Activated CD4-positive, alpha-beta T cell treated with anti-CD3 and anti-CD28 coated beads, Interleukin-2, amount 10 ng/mL, durations not matched to agents 7 days and 5 days (primary cell): ENCODE results near the gene OGFRL1. TPM values are rescaled to one million over a fixed set of nuclear protein-coding genes. Genes with fewer than 3 reads are reported as not detected.

ENCODE experiments used
- CTCF ChIA-PET: fragments of 350-600 bp; sonication (Branson Sonifier 250); formaldehyde crosslinking; loops from one replicate; lab custom pipeline; 2021; ENCODE audit warnings: antibody characterized with exemption; lab: Charles Lee
- POLR2A ChIA-PET: fragments of 350-600 bp; sonication (Branson Sonifier 250); formaldehyde crosslinking; loops from one replicate; lab custom pipeline; 2021; ENCODE audit warnings: antibody characterized with exemption; lab: Charles Lee
- DNase-seq: peaks from one replicate; pipeline ENCODE4 v3.0.0-alpha.2; 2020
- H3K27ac Mint-ChIP-seq: one replicate; pipeline ENCODE4 v1.8.0; 2021; ENCODE audit warnings: mild to moderate bottlenecking, moderate library complexity, mixed read lengths
- H3K27me3 Mint-ChIP-seq: one replicate; pipeline ENCODE4 v1.8.0; 2021; ENCODE audit warnings: mixed read lengths
- H3K36me3 Mint-ChIP-seq: one replicate; pipeline ENCODE4 v1.8.0; 2021; ENCODE audit warnings: low read depth, mixed read lengths
- H3K4me1 Mint-ChIP-seq: one replicate; pipeline ENCODE4 v1.8.0; 2021; ENCODE audit warnings: mixed read lengths
- H3K4me3 Mint-ChIP-seq: one replicate; pipeline ENCODE4 v1.8.0; 2021; ENCODE audit warnings: mild to moderate bottlenecking, moderate library complexity, mixed read lengths
- H3K9me3 Mint-ChIP-seq: one replicate; pipeline ENCODE4 v1.8.0; 2021; ENCODE audit warnings: mixed read lengths
- total RNA-seq, 2 experiments: library from RNA; stranded (reverse); gene quantifications; one replicate each; pipeline ENCODE4 v1.2.3, GENCODE V29; 2021

The OGFRL1 gene
- total RNA-seq, 2 experiments from 2014 or later: 8.9 to 10.8 TPM

DNA sequence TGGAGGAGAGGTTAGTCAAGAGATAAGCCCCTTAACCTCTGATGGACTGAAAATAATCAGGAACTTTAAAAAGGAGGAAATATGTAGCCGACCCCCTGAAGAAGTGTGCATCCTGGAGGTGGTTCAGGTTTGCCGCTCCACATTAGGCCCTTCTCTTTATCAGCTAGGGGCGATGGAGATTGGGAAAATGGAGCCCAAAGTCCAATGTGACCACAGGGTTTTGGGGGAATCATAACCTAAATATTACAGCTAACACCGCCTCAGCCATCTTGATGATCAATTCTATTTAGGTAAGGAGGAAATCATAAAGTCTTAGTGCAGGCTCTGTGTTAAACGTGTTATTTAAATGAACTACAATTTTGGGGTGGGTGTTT lies 1.2 kb downstream of the OGFRL1 start:
- Mint-ChIP-seq H3K4me3 (peak overlapping the region; percentile 78), H3K9me3 (no peaks in the 10 kb centered on the region), H3K27ac (peak overlapping the region; percentile 80), H3K4me1 (peaks cover 40% of the 10 kb centered on the region), H3K27me3 (no peaks in the 10 kb centered on the region), H3K36me3 (peaks cover 25% of the 10 kb centered on the region)
- CTCF ChIA-PET: interaction anchor here (0.6 kb wide), 1 partner anchor 102 kb away, joined by 3 read pairs; no protein-coding TSS in a partner anchor
- POLR2A ChIA-PET: no interaction called here
- DNase-seq: no peak

DNA sequence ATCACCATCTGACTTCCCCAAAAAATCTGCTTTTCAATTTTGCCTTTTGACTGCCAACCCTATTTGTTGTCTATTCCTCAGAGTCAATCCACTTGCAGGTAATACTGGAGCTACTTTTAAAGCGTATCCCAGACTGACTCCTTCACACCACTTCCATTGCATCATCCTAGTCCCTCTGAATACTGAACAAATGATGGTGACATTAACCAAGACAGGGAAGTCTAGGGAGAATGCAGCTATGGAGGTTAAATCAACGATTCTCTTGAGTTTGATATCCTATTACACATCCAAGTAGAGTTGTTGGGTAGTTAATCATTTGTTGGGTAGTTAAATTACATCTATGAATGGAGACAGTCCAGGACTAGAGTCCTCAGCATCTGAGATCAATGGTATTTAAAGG lies 2.0 kb downstream of the OGFRL1 start:
- DNase-seq: no peak
- Mint-ChIP-seq H3K4me1 (peaks cover 40% of the 10 kb centered on the region), H3K9me3 (no peaks in the 10 kb centered on the region), H3K27ac (no peak overlapping the region), H3K36me3 (peaks cover 33% of the 10 kb centered on the region), H3K4me3 (peak overlapping the region; percentile 78), H3K27me3 (no peaks in the 10 kb centered on the region)
- CTCF ChIA-PET: no interaction called here
- POLR2A ChIA-PET: no interaction called here

- Mint-ChIP-seq H3K27me3 (no peaks in the 10 kb centered on the region), H3K27ac (no peak overlapping the region), H3K9me3 (no peaks in the 10 kb centered on the region), H3K4me3 (no peak overlapping the region), H3K4me1 (peaks cover 39% of the 10 kb centered on the region), H3K36me3 (peaks cover 38% of the 10 kb centered on the region)
- ChIA-PET CTCF (no interaction called here), POLR2A (no interaction called here)
- no peak for DNase-seq
Measured at GRCh38 chr6:71292001-71292400, 3.4 kb downstream of the OGFRL1 start.

GRCh38 chr6:71294121-71294523 lies 5.5 kb downstream of the OGFRL1 start:
- Mint-ChIP-seq H3K9me3 (no peaks in the 10 kb centered on the region), H3K27ac (no peak overlapping the region), H3K4me1 (peaks cover 27% of the 10 kb centered on the region), H3K36me3 (peaks cover 39% of the 10 kb centered on the region), H3K27me3 (no peaks in the 10 kb centered on the region), H3K4me3 (no peak overlapping the region)
- DNase-seq: no peak
- CTCF ChIA-PET: no interaction called here
- POLR2A ChIA-PET: no interaction called here

DNA sequence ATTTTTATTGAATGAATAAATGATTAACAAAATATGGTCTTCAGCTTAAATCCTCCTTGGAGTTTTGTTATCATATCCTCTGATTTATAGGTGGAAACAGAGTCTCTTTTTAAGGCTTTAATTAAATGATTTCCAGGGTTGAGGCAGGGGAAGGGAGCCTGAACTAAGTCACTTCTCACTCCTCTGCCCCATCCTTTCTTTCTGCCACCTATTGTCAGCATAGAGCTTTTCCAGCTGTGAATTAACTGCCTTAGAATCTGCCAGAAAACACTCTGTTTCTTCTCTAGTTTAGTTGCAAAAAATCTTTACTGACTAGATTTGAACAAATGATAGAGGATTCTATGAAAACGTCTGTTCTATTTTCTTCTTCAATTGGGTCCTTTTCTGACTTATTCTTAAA lies 9.8 kb downstream of the OGFRL1 start:
- Mint-ChIP-seq H3K27me3 (no peaks in the 10 kb centered on the region), H3K4me3 (no peak overlapping the region), H3K9me3 (no peaks in the 10 kb centered on the region), H3K36me3 (peaks cover 34% of the 10 kb centered on the region), H3K4me1 (no peaks in the 10 kb centered on the region), H3K27ac (no peak overlapping the region)
- DNase-seq: no peak
- ChIA-PET POLR2A (no interaction called here), CTCF (no interaction called here)

DNA sequence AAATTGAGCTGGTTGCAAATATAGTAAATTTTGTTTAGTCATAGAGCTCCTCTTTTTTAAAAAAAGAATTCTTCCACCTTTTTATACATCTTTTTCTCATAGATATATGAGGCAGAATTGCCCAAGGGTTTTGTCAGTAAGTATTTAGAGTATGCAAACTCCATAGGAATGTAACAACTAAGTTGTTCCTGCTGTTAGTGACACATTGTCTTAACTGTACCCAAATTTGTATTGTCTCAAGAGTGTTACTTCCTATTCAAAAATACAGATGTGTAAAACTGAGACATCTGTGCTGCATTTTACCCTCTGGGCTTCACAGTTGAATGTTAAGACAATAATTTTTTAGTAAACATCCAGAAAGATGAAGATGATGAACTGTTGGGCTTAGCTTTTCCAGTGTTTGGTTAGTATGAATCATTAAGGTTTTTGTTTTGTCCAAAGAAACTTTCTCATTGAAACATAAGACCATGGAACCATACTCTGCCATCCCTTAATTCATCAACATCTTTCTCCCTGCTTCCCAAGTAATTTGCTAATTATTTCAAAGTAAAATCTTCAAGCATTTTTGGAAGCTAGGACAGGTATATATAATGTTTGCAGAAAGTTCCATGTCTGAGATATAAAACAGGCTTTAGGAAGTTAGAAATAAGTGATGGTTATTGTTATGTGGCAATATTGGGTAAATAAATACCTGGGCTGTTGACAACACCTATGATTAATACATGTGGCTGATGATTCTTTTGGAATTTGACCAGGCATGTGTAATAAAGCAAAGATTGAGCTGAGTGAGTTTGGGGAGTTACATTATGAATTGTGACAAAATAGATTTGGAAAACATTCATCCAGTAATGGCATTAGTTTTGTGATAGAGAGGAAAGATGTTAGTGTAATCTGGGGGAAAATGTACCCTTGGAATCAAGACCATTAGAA lies 11.2 kb downstream of the OGFRL1 start:
- Mint-ChIP-seq H3K27ac (no peak overlapping the region), H3K4me1 (no peaks in the 10 kb centered on the region), H3K9me3 (no peaks in the 10 kb centered on the region), H3K36me3 (peaks cover 24% of the 10 kb centered on the region), H3K27me3 (no peaks in the 10 kb centered on the region), H3K4me3 (no peak overlapping the region)
- CTCF ChIA-PET: interaction anchor here (0.9 kb wide), 1 partner anchor 11 kb away, joined by 3 read pairs; no protein-coding TSS in a partner anchor
- no peak for DNase-seq
- POLR2A ChIA-PET: no interaction called here

DNA sequence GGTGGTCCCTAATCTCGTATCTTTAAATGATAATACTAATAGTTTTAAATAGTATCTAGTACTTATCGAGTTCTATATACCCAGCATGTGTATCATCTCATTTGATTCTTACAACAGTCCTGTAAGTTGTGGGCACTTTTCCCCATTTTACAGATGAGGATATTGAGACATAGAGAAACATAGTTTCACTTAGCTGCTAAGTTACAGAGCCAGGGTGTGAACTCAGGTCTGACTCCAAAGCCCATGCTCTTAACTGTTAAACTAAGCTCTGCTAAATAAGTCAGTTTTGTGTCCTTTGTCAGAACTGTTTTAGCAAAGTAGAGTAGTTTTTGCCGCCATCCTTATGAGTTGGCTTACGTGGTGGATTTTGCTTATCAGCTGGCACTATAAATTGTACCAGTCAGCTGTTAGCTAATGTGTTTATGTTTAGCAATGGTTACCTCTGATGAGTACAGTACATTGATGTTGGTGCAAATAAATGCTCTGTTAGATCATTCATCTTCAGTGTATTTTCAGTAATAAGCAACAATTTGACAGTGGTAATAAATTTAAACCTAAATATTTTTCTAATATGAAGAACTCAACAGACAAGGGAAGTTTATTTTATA lies 12.1 kb downstream of the OGFRL1 start:
- no peaks in the 10 kb centered on the region for H3K9me3 Mint-ChIP-seq
- CTCF ChIA-PET: interaction anchor here (0.9 kb wide), 1 partner anchor 10 kb away, joined by 3 read pairs; no protein-coding TSS in a partner anchor
- POLR2A ChIA-PET: no interaction called here
- no peak for DNase-seq
- peaks cover 15% of the 10 kb centered on the region for H3K36me3 Mint-ChIP-seq
- H3K27me3 Mint-ChIP-seq: no peaks in the 10 kb centered on the region
- H3K4me1 Mint-ChIP-seq: no peaks in the 10 kb centered on the region
- H3K27ac Mint-ChIP-seq: no peak overlapping the region
- H3K4me3 Mint-ChIP-seq: no peak overlapping the region

DNA sequence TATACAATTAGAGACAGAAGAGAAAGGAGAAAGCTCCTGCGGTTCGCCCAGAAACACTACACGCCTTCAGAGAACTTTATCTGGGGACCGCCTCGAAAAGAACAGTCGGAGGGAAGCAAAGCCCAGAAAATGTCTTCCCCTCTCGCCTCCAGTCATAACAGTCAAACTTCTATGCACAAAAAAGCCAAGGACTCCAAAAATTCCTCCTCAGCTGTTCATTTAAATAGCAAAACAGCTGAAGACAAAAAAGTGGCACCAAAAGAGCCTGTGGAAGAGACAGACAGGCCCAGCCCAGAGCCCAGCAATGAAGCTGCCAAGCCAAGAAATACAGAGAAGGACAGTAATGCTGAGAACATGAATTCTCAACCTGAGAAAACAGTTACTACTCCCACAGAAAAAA lies 12.9 kb downstream of the OGFRL1 start:
- H3K27ac Mint-ChIP-seq: no peak overlapping the region
- no peak overlapping the region for H3K4me3 Mint-ChIP-seq
- CTCF ChIA-PET: no interaction called here
- POLR2A ChIA-PET: no interaction called here
- no peaks in the 10 kb centered on the region for H3K27me3 Mint-ChIP-seq
- H3K9me3 Mint-ChIP-seq: no peaks in the 10 kb centered on the region
- H3K36me3 Mint-ChIP-seq: peaks cover 14% of the 10 kb centered on the region
- H3K4me1 Mint-ChIP-seq: no peaks in the 10 kb centered on the region
- no peak for DNase-seq

GRCh38 chr6:71309656-71310055 lies 21.0 kb downstream of the OGFRL1 start:
- H3K4me3 Mint-ChIP-seq: no peak overlapping the region
- CTCF ChIA-PET: interaction anchor here (1.4 to 1.5 kb wide), 2 partner anchors 9 to 22 kb away, joined by 3 read pairs; no protein-coding TSS in a partner anchor
- H3K4me1 Mint-ChIP-seq: no peaks in the 10 kb centered on the region
- H3K27ac Mint-ChIP-seq: no peak overlapping the region
- H3K36me3 Mint-ChIP-seq: no peaks in the 10 kb centered on the region
- no peaks in the 10 kb centered on the region for H3K9me3 Mint-ChIP-seq
- DNase-seq: no peak
- H3K27me3 Mint-ChIP-seq: peaks cover 2% of the 10 kb centered on the region
- POLR2A ChIA-PET: interaction anchor here (0.7 kb wide), 1 partner anchor 21 kb away, joined by 3 read pairs; no protein-coding TSS in a partner anchor

GRCh38 chr6:71310261-71310660 lies 21.6 kb downstream of the OGFRL1 start:
- DNase-seq: no peak
- Mint-ChIP-seq H3K36me3 (no peaks in the 10 kb centered on the region), H3K4me1 (no peaks in the 10 kb centered on the region), H3K27me3 (peaks cover 2% of the 10 kb centered on the region), H3K4me3 (no peak overlapping the region), H3K27ac (no peak overlapping the region), H3K9me3 (no peaks in the 10 kb centered on the region)
- CTCF ChIA-PET: interaction anchor here (1.4 to 1.5 kb wide), 2 partner anchors 10 to 22 kb away, joined by 3 read pairs; no protein-coding TSS in a partner anchor
- POLR2A ChIA-PET: no interaction called here

- no peaks in the 10 kb centered on the region for H3K36me3 Mint-ChIP-seq
- no peaks in the 10 kb centered on the region for H3K4me1 Mint-ChIP-seq
- CTCF ChIA-PET: interaction anchor here (0.6 kb wide), 1 partner anchor 16 kb away, joined by 3 read pairs; no protein-coding TSS in a partner anchor
- peaks cover 2% of the 10 kb centered on the region for H3K27me3 Mint-ChIP-seq
- DNase-seq: no peak
- no peak overlapping the region for H3K4me3 Mint-ChIP-seq
- H3K27ac Mint-ChIP-seq: no peak overlapping the region
- H3K9me3 Mint-ChIP-seq: no peaks in the 10 kb centered on the region
- POLR2A ChIA-PET: no interaction called here
Measured at GRCh38 chr6:71312089-71312488, 23.5 kb downstream of the OGFRL1 start.

DNA sequence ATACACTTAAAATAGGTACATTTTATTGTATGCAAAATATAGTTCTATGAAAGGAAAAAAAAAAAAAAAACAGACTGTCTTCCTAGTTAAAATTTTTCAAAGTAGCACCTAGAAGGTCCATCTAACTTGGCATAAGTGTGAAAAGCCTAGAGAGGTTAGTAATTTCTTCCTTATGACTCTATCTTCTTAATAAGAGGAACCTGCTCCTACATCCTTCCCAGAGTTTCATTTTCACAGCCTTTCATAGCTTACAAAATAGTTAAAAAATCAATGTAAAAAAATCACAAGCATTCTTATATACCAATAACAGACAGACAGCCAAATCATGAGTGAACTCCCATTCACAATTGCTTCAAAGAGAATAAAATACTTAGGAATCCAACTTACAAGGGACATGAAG lies 28.8 kb downstream of the OGFRL1 start:
- Mint-ChIP-seq H3K27me3 (no peaks in the 10 kb centered on the region), H3K4me1 (no peaks in the 10 kb centered on the region), H3K36me3 (no peaks in the 10 kb centered on the region), H3K4me3 (no peak overlapping the region), H3K9me3 (no peaks in the 10 kb centered on the region), H3K27ac (no peak overlapping the region)
- CTCF ChIA-PET: no interaction called here
- no peak for DNase-seq
- POLR2A ChIA-PET: no interaction called here

DNA sequence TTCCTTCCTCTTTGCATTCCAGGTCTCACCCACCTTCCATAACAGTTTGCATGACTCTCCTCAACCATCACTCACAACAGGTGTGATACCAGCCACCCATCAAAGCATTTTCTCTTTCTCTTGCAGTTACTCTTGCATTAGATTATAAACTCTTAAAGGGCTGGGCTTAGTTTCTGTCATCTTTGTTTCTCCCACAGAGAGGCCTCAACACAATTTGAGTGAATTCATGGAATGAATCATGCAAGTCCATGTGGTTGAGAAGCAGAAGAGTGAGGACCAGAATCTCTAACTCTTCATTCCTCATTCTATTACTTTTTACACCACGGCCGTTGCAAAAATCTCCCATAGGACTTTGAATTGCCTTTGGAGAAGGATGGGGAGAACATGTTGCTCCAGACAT lies 31.4 kb downstream of the OGFRL1 start:
- H3K27ac Mint-ChIP-seq: no peak overlapping the region
- H3K36me3 Mint-ChIP-seq: no peaks in the 10 kb centered on the region
- ChIA-PET CTCF (no interaction called here), POLR2A (no interaction called here)
- H3K4me1 Mint-ChIP-seq: no peaks in the 10 kb centered on the region
- no peak for DNase-seq
- no peak overlapping the region for H3K4me3 Mint-ChIP-seq
- H3K27me3 Mint-ChIP-seq: no peaks in the 10 kb centered on the region
- H3K9me3 Mint-ChIP-seq: no peaks in the 10 kb centered on the region
